Calu3 (cell line): Measurements from ENCODE around the gene RNF41. TPM values are rescaled to one million over a fixed set of nuclear protein-coding genes. Genes with fewer than 3 reads are reported as not detected.
A peak's percentile ranks its signal among the peaks of the same experiment; 100 is the strongest.

ENCODE experiments used
- BruUV-seq: library from RNA; stranded (reverse); fragments of 400-500 nt; replicated peaks from 2 replicates; lab custom pipeline; 2021; lab: Mats Ljungman, UMichigan
- CTCF ChIA-PET: fragments of 300-600 bp; sonication (Branson Sonifier 250); formaldehyde crosslinking; loops from one replicate; lab custom pipeline; 2022; ENCODE audit warnings: antibody characterized with exemption; lab: Charles Lee
- DNase-seq: peaks from one replicate; pipeline ENCODE4 v3.0.0; 2022
- H3K27ac Mint-ChIP-seq: one replicate; pipeline ENCODE4 v1.8.0; 2022; ENCODE audit warnings: mixed read lengths; ENCODE audit not compliant: unreplicated experiment
- H3K27me3 Mint-ChIP-seq: one replicate; pipeline ENCODE4 v1.8.0; 2022; ENCODE audit warnings: mixed read lengths; ENCODE audit not compliant: unreplicated experiment
- H3K36me3 Mint-ChIP-seq: one replicate; pipeline ENCODE4 v1.8.0; 2022; ENCODE audit warnings: mild to moderate bottlenecking, moderate library complexity, mixed read lengths; ENCODE audit not compliant: insufficient read depth, unreplicated experiment
- H3K4me1 Mint-ChIP-seq: one replicate; pipeline ENCODE4 v1.8.0; 2022; ENCODE audit warnings: mild to moderate bottlenecking, low read depth, mixed read lengths; ENCODE audit not compliant: unreplicated experiment
- H3K4me3 Mint-ChIP-seq: one replicate; pipeline ENCODE4 v1.8.0; 2022; ENCODE audit warnings: mild to moderate bottlenecking, low read depth, moderate library complexity, mixed read lengths; ENCODE audit not compliant: unreplicated experiment
- H3K9me3 Mint-ChIP-seq: one replicate; pipeline ENCODE4 v1.8.0; 2022; ENCODE audit warnings: low read depth, mixed read lengths; ENCODE audit not compliant: unreplicated experiment
- intact Hi-C: fragments of 100-400 bp; cut with micrococcal nuclease; formaldehyde crosslinking; loops from one replicate; pipeline ENCODE4 v1.10.0; 2022; ENCODE audit not compliant: unreplicated experiment
- total RNA-seq: library from RNA; stranded (reverse); gene quantifications from 2 replicates; pipeline ENCODE4 v1.2.3, GENCODE V29; 2022
- TF ChIP-seq, protein P1 (sequence below): fragments of 200-600 bp; IDR thresholded peaks from one replicate; pipeline ENCODE4 v1.8.0; 2022; ENCODE audit warnings: antibody characterized with exemption; ENCODE audit not compliant: unreplicated experiment

RNF41 gene
- total RNA-seq, 1 experiment from 2014 or later = 42.6 TPM

DNA sequence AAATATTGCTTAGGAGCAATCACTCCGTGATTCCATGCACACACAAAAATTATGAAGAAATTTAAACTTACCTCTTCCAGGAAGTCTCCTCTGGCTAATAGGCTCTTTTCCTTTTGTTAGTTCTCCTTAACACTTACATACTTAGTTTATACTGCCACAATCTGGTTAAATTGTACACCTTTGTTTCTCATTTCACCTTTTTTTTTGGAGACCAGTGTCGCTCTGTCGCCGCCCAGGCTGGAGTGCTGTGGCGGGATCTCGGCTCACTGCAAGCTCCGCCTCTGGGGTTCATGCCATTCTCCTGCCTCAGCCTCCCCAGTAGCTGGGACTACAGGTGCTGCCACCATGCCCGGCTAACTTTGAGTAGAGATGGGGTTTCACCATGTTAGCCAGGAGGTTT, 38.7 kb upstream of the RNF41 start:
- Mint-ChIP-seq H3K27ac (no peak overlapping the region), H3K4me1 (peaks cover 28% of the 10 kb centered on the region), H3K36me3 (peaks cover 28% of the 10 kb centered on the region), H3K9me3 (peaks cover 2% of the 10 kb centered on the region), H3K27me3 (no peaks in the 10 kb centered on the region), H3K4me3 (no peak overlapping the region)
- no TSS peak for BruUV-seq
- intact Hi-C loops = no loop called here
- CTCF ChIA-PET = no interaction called here
- TF ChIP-seq, protein P1, sequence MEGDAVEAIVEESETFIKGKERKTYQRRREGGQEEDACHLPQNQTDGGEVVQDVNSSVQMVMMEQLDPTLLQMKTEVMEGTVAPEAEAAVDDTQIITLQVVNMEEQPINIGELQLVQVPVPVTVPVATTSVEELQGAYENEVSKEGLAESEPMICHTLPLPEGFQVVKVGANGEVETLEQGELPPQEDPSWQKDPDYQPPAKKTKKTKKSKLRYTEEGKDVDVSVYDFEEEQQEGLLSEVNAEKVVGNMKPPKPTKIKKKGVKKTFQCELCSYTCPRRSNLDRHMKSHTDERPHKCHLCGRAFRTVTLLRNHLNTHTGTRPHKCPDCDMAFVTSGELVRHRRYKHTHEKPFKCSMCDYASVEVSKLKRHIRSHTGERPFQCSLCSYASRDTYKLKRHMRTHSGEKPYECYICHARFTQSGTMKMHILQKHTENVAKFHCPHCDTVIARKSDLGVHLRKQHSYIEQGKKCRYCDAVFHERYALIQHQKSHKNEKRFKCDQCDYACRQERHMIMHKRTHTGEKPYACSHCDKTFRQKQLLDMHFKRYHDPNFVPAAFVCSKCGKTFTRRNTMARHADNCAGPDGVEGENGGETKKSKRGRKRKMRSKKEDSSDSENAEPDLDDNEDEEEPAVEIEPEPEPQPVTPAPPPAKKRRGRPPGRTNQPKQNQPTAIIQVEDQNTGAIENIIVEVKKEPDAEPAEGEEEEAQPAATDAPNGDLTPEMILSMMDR = no peak
- no peak for DNase-seq

DNA sequence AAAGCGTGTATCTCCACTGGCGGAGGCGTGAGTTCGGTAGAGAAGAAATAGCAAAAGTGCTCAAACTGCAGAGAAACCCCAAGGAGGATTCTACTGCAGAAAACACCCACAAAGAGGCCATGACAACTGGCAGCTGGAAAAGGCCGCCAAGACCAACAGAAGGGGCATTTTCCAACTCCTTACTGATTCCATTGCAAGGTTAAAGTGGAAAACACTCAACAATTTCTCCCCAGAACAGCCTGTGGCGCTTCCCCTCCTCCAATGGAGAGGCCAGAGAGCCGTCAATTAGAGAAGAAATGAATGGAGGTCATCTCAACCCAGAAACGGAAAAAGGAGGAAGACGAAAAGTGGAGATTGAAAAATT, 37.1 kb upstream of the RNF41 start:
- Mint-ChIP-seq H3K27me3 (no peaks in the 10 kb centered on the region), H3K4me3 (peak overlapping the region; percentile 83), H3K9me3 (peaks cover 2% of the 10 kb centered on the region), H3K4me1 (peaks cover 28% of the 10 kb centered on the region), H3K27ac (peak overlapping the region; percentile 41), H3K36me3 (peaks cover 39% of the 10 kb centered on the region)
- BruUV-seq = no TSS peak
- intact Hi-C loops = no loop called here
- DNase-seq = no peak
- TF ChIP-seq, protein P1 = no peak
- CTCF ChIA-PET = interaction anchor here (1.0 to 1.7 kb wide), 4 partner anchors 12 to 205 kb away, joined by 3 to 10 read pairs (median 4); partner anchors contain the start of genes ESYT1 and RNF41

DNA sequence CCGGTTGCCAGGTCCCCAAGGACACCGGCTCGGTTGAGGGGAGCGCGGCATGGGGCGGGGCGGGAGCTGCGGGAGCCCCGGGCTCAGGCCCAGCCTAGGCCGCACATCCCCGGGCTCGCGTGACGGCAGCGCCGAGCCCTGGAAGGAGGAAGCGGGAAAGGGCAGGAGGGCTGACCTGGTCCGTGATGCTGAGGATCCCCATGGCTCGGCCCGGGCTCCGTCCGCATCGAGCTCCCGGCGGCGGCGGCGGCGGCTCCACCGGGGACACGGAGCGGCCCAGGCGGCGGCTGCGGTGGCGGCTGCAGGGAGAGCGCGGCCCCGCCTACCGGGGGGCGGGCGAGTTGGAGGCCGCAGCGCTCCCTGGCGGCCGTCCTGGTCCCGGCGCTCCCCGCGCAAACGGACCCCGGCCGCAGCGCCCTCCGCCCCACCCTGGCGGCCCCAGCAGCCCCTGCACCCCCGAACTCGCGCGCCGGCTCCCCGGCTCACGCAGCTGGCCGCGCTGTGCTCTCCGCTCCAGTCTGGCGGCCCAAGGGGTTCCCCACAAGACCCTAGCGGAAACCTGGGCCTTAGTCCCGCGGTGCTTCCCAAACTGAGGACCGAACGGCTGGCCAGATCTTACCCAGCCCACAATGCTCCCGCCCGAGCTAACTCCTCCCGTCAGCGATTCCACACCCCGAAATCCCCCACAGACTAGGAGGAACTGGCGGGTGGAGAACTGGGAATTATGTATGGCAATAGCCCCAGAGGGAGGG, 36.5 kb upstream of the RNF41 start, which contains the start of gene ANKRD52:
ANKRD52 (minus strand) TSS at position 317 of the 752 bp plus-strand sequence; CDS start at position 202, 115 bp downstream.
- CTCF ChIA-PET = interaction anchor here (0.6 to 1.7 kb wide), 11 partner anchors 9 to 520 kb away, joined by 3 to 10 read pairs (median 3); partner anchors contain the start of genes ESYT1, RNF41 and ZC3H10
- intact Hi-C loops = no loop called here
- BruUV-seq = no TSS peak
- peak within 1 kb of the TSS; percentile 83 for H3K4me3 Mint-ChIP-seq
- peak; percentile 91 for DNase-seq
- TF ChIP-seq, protein P1 = peak; percentile 92
- no peaks in the 10 kb centered on the region for H3K27me3 Mint-ChIP-seq
- peaks cover 28% of the 10 kb centered on the region for H3K4me1 Mint-ChIP-seq
- peaks cover 44% of the 10 kb centered on the region for H3K36me3 Mint-ChIP-seq
- peaks cover 2% of the 10 kb centered on the region for H3K9me3 Mint-ChIP-seq
- H3K27ac Mint-ChIP-seq = peak within 1 kb of the TSS; percentile 55

DNA sequence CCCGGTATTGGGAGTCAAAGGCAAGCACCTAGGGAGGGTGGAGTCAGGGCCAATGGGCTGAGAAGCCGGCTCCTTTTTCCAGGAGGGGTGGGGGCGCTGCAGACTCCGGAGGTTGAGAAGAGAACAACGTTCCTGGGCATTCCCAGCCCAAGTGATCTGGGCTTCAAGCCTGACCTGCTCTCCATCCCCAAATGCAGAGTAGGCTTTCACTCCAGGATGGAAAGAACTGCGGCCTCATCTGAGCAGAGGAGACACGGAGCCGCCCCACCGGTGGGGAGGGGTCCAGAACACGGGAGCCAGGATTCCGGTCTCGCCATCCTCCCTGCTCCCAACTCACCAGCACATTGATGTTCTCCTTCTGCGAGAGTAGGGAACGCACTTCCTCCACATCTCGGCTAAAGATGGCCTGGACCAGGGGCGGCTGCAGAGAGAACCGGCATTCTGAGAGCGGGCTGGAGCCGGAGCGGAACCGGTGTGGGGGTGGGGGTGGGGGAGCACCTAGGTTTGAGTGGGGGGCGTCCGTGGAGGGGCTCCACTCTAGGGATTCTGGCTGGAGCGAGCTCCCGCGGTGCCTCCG, 35.9 kb upstream of the RNF41 start:
- intact Hi-C loops = no loop called here
- Mint-ChIP-seq H3K27ac (peak overlapping the region; percentile 55), H3K27me3 (no peaks in the 10 kb centered on the region), H3K4me3 (peak overlapping the region; percentile 83), H3K4me1 (peaks cover 28% of the 10 kb centered on the region), H3K9me3 (peaks cover 2% of the 10 kb centered on the region), H3K36me3 (peaks cover 51% of the 10 kb centered on the region)
- DNase-seq = peak; percentile 54
- TF ChIP-seq, protein P1 = no peak
- TSS peak; percentile 34 for BruUV-seq
- CTCF ChIA-PET = interaction anchor here (0.6 to 1.7 kb wide), 9 partner anchors 9 to 519 kb away, joined by 3 to 10 read pairs (median 3); partner anchors contain the start of genes ESYT1 and RNF41
